ENCODE results near the gene FADS6. TPM values are rescaled to one million over a fixed set of nuclear protein-coding genes. Genes with fewer than 3 reads are reported as not detected.

FADS6 gene
- polyA plus RNA-seq, 1 donor from 2014 or later, result not detected

- H3K9me3 ChIP-seq (ENCODE audit: low read length), result no peaks in the 10 kb centered on the region
- H3F3A ChIP-seq (ENCODE audit: insufficient read depth, low read length, poor library complexity, severe bottlenecking), result no peaks in the 10 kb centered on the region
- no peak overlapping the region for H3K27ac ChIP-seq (ENCODE audit: low read length)
- H3K9ac ChIP-seq (ENCODE audit: low read length), result no peak overlapping the region
- peaks cover 67% of the 10 kb centered on the region for H3K27me3 ChIP-seq (ENCODE audit: insufficient read depth, low read depth, low read length)
- H3K4me2 ChIP-seq (ENCODE audit: low read length), result no peak overlapping the region
- H3K36me3 ChIP-seq (ENCODE audit: insufficient read depth, low read length), result no peaks in the 10 kb centered on the region
- no peaks in the 10 kb centered on the region for H3K9me2 ChIP-seq (ENCODE audit: insufficient read depth, low read length)
- H3K4me3 ChIP-seq (ENCODE audit: low read length), result no peak overlapping the region
- H2AFZ ChIP-seq (ENCODE audit: low read depth, low read length), result no peak overlapping the region
- H3K79me2 ChIP-seq (replicated peaks; ENCODE audit: insufficient read depth, low read length), result no peaks in the 10 kb centered on the region
- TF ChIP-seq RAD21 (conservative IDR thresholded peaks at IDR 0.05) (no peak), EP300 (conservative IDR thresholded peaks at IDR 0.05; ENCODE audit: poor library complexity, severe bottlenecking) (no peak), TAF1 (IDR thresholded peaks at IDR 0.05; ENCODE audit: low read depth) (no peak), POLR2AphosphoS5 (IDR thresholded peaks at IDR 0.05) (no peak), MXI1 (conservative IDR thresholded peaks at IDR 0.05; ENCODE audit: poor library complexity, severe bottlenecking) (no peak)
- H4K20me1 ChIP-seq (ENCODE audit: insufficient read depth), result no peaks in the 10 kb centered on the region
Measured at GRCh38 chr17:74930535-74931036, 37.2 kb upstream of the FADS6 start.

GRCh38 chr17:74928786-74929185 is 35.4 kb upstream of the FADS6 start:
- no peaks in the 10 kb centered on the region for H3K36me3 ChIP-seq (ENCODE audit: insufficient read depth, low read length)
- no peaks in the 10 kb centered on the region for H3K9me3 ChIP-seq (ENCODE audit: low read length)
- H3K27ac ChIP-seq (ENCODE audit: low read length), result no peak overlapping the region
- H3K9ac ChIP-seq (ENCODE audit: low read length), result no peak overlapping the region
- H4K20me1 ChIP-seq (ENCODE audit: insufficient read depth), result no peaks in the 10 kb centered on the region
- no peak for TF ChIP-seq EZH2 (IDR thresholded peaks at IDR 0.05; ENCODE audit: borderline replicate concordance, insufficient read depth, low read length, poor library complexity, severe bottlenecking)
- TF ChIP-seq CTCF (IDR thresholded peaks at IDR 0.05; ENCODE audit: poor library complexity, severe bottlenecking), result no peak
- TF ChIP-seq POLR2AphosphoS5 (IDR thresholded peaks at IDR 0.05), result no peak
- no peak for TF ChIP-seq REST (IDR thresholded peaks at IDR 0.05; ENCODE audit: borderline replicate concordance)
- no peak for TF ChIP-seq MXI1 (conservative IDR thresholded peaks at IDR 0.05; ENCODE audit: poor library complexity, severe bottlenecking)
- no peak for TF ChIP-seq EP300 (conservative IDR thresholded peaks at IDR 0.05; ENCODE audit: poor library complexity, severe bottlenecking)
- TF ChIP-seq RAD21 (conservative IDR thresholded peaks at IDR 0.05), result no peak
- no peak for TF ChIP-seq TAF1 (IDR thresholded peaks at IDR 0.05; ENCODE audit: low read depth)
- no peak for TF ChIP-seq SMC3 (conservative IDR thresholded peaks at IDR 0.05; ENCODE audit: poor library complexity)
- no peaks in the 10 kb centered on the region for H3F3A ChIP-seq (ENCODE audit: insufficient read depth, low read length, poor library complexity, severe bottlenecking)
- no peak overlapping the region for H2AFZ ChIP-seq (ENCODE audit: low read depth, low read length)
- no peaks in the 10 kb centered on the region for H3K9me2 ChIP-seq (ENCODE audit: insufficient read depth, low read length)
- H3K27me3 ChIP-seq (ENCODE audit: insufficient read depth, low read depth, low read length), result peaks cover 67% of the 10 kb centered on the region
- H3K4me3 ChIP-seq (ENCODE audit: low read length), result no peak overlapping the region
- no peaks in the 10 kb centered on the region for H3K79me2 ChIP-seq (replicated peaks; ENCODE audit: insufficient read depth, low read length)
- no peak overlapping the region for H3K4me2 ChIP-seq (ENCODE audit: low read length)
